Panc1 (cell line): ENCODE measurements around the gene CENPP.

Experiments
- POLR2AphosphoS5 ChIP-seq: IDR thresholded peaks from 2 replicates; pipeline ENCODE4 v1.6.1; 2012; ENCODE audit warnings: mild to moderate bottlenecking, low read depth, low read length, moderate library complexity
- TCF7L2 ChIP-seq: IDR thresholded peaks from 2 replicates; pipeline ENCODE4 v1.6.1; 2011; ENCODE audit warnings: mild to moderate bottlenecking, low read depth, low read length, inconsistent platforms
- TF ChIP-seq, protein P1 (sequence below): fragments of 450-650 bp; IDR thresholded peaks from 2 replicates; pipeline ENCODE4 v1.5.1; 2017; ENCODE audit warnings: mild to moderate bottlenecking

DNA sequence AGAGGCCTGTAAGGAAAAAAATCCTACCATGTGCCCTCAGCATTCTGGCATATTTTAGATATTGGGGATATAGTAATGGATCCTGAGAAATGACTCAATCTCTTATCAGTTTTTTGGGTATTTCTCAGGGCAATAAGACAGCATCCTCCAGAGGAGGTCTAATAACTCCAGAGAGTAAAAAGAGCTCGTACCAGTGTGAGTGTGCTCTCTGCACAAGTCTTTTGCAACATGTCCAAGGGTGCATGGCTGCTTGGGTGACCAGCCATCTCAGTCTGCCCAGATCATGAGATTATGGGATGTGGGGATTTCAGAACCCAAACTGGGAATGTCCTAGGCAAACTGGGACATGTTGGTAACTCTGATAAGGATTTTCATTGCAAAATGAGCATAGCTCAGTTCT, 141.3 kb downstream of the CENPP start:
- TF ChIP-seq POLR2AphosphoS5 (no peak), TCF7L2 (no peak)
- TF ChIP-seq, protein P1, sequence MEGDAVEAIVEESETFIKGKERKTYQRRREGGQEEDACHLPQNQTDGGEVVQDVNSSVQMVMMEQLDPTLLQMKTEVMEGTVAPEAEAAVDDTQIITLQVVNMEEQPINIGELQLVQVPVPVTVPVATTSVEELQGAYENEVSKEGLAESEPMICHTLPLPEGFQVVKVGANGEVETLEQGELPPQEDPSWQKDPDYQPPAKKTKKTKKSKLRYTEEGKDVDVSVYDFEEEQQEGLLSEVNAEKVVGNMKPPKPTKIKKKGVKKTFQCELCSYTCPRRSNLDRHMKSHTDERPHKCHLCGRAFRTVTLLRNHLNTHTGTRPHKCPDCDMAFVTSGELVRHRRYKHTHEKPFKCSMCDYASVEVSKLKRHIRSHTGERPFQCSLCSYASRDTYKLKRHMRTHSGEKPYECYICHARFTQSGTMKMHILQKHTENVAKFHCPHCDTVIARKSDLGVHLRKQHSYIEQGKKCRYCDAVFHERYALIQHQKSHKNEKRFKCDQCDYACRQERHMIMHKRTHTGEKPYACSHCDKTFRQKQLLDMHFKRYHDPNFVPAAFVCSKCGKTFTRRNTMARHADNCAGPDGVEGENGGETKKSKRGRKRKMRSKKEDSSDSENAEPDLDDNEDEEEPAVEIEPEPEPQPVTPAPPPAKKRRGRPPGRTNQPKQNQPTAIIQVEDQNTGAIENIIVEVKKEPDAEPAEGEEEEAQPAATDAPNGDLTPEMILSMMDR: no peak
